ENCODE data around the gene ZHX3. TPM values are rescaled to one million over a fixed set of nuclear protein-coding genes. Genes with fewer than 3 reads are reported as not detected.

Gene ZHX3
- total and polyA plus RNA-seq, 10 of the 15 experiments (the other 5 are each of a cell fraction or from before 2014, with no cell fraction given): 1.3 to 14.0 (median 5.0) TPM

GRCh38 chr20:41147767-41148191, 169.8 kb downstream of the ZHX3 start:
- RAD21 ChIA-PET (ENCODE audit: unreplicated experiment): interaction anchor here (1.3 kb wide), 1 partner anchor 10 kb away, joined by 4 read pairs; no protein-coding TSS in a partner anchor
- intact Hi-C loops (cut with micrococcal nuclease; ENCODE audit: unreplicated experiment): no loop called here
- POLR2A ChIA-PET: interaction anchor here (1.3 to 11.3 kb wide), 2 partner anchors 9 to 15 kb away, joined by 3 to 84 read pairs; no protein-coding TSS in a partner anchor
- no peak overlapping the region for H3K9ac ChIP-seq (ENCODE audit: control insufficient read depth, insufficient read depth, low read length)
- no peak overlapping the region for H3K4me2 ChIP-seq (ENCODE audit: control insufficient read depth, insufficient read depth)
- DNase-seq (ENCODE audit: low read depth, low spot score) (no peak), ATAC-seq (no peak), FAIRE-seq (no peak)
- H2AFZ ChIP-seq (ENCODE audit: control insufficient read depth, low read depth, low read length): no peak overlapping the region
- H3K4me1 ChIP-seq (ENCODE audit: control insufficient read depth, insufficient read depth, low read length): peaks cover 12% of the 10 kb centered on the region
- BruUV-seq (replicated peaks): no TSS peak
- no peak overlapping the region for H3K27ac ChIP-seq (ENCODE audit: control insufficient read depth, insufficient read depth)
- CTCF ChIA-PET: interaction anchor here (1.0 to 10.1 kb wide), 4 partner anchors 8 to 192 kb away, joined by 3 to 75 read pairs (median 24); no protein-coding TSS in a partner anchor
- H3K79me2 ChIP-seq (ENCODE audit: control insufficient read depth, insufficient read depth, low read length): peaks cover 81% of the 10 kb centered on the region
- H3K4me3 ChIP-seq: no peak overlapping the region
- no peak for TF ChIP-seq BHLHE40 (IDR thresholded peaks at IDR 0.05; ENCODE audit: borderline replicate concordance in 1 of 2, low read depth in 2 of 2, low read length in 1 of 2)
- no peak for TF ChIP-seq SP1 (IDR thresholded peaks at IDR 0.05; ENCODE audit: low read depth, low read length)
- no peak for TF ChIP-seq HDAC2 (IDR thresholded peaks at IDR 0.05)
- no peak for TF ChIP-seq MAX (IDR thresholded peaks at IDR 0.05; ENCODE audit: low read depth, low read length)
- no peak for TF ChIP-seq CHD2 (IDR thresholded peaks at IDR 0.05; ENCODE audit: borderline replicate concordance, low read depth, low read length)
- TF ChIP-seq CBX5 (IDR thresholded peaks at IDR 0.05; ENCODE audit: low read depth): no peak
- TF ChIP-seq EGR1 (IDR thresholded peaks at IDR 0.05; ENCODE audit: borderline replicate concordance in 1 of 2, low read depth in 2 of 2, low read length in 2 of 2): no peak
- no peak for TF ChIP-seq NFYA (IDR thresholded peaks at IDR 0.05; ENCODE audit: borderline replicate concordance, low read depth, low read length)
- no peak for TF ChIP-seq PAX5 (IDR thresholded peaks at IDR 0.05; ENCODE audit: borderline replicate concordance, low read depth, low read length)
- no peak for TF ChIP-seq MYB (IDR thresholded peaks at IDR 0.05; ENCODE audit: borderline replicate concordance, low read depth, low read length)
- no peak for TF ChIP-seq IKZF1 (conservative IDR thresholded peaks at IDR 0.05)
- no peaks in the 10 kb centered on the region for H3K27me3 ChIP-seq (replicated peaks in 1 of 2; ENCODE audit: control insufficient read depth in 2 of 2, insufficient read depth in 2 of 2, low read length in 1 of 2)
- peaks cover 5 to 6% of the 10 kb centered on the region in 2 experiments; a peak in 3 of 4 replicates for H3K36me3 ChIP-seq (ENCODE audit: control insufficient read depth in 2 of 2, insufficient read depth in 2 of 2, low read length in 1 of 2)
- WGBS (ENCODE audit: insufficient coverage, insufficient replicate concordance, low lambda C conversion rate, missing lambda C conversion rate): 92% methylated on average over 8 of the region's 8 CpGs
- H4K20me1 ChIP-seq (ENCODE audit: control insufficient read depth, insufficient read depth): peaks cover 5% of the 10 kb centered on the region
- SMC1A ChIA-PET (ENCODE audit: uncharacterized antibody, unreplicated experiment): interaction anchor here (0.7 to 1.9 kb wide), 2 partner anchors 9 to 180 kb away, joined by 3 to 4 read pairs; no protein-coding TSS in a partner anchor
- no peaks in the 10 kb centered on the region for H3K9me3 ChIP-seq (replicated peaks; ENCODE audit: control insufficient read depth, insufficient read depth, low read length)
- in situ Hi-C loops (cut with MboI): no loop called here
